ENCODE measurements around the gene ZNF217. TPM values are rescaled to one million over a fixed set of nuclear protein-coding genes. Genes with fewer than 3 reads are reported as not detected.
A peak's percentile ranks its signal among the peaks of the same experiment; 100 is the strongest.

ZNF217 gene
- total RNA-seq, 1 donor from 2014 or later: 33.8 TPM

GRCh38 chr20:53582574-53583351 is 10.9 kb downstream of the ZNF217 start:
- DNase-seq: no peak

DNA sequence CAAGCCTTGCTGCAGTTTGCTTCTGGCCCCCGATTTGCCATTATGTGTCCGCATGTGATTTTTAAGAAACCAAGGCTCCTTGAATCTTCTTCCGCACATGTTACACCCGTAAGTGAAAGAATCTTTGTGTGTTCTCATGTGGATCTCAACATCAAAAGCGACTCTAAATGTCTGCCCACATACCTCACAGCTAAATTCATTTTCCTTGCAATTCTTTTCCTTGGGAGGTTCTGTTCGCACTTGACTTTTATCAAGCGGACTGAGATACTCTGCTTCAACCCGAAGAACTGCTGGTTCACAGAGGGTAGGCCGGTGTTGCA is 11.4 kb downstream of the ZNF217 start:
- no peak for DNase-seq

DNA sequence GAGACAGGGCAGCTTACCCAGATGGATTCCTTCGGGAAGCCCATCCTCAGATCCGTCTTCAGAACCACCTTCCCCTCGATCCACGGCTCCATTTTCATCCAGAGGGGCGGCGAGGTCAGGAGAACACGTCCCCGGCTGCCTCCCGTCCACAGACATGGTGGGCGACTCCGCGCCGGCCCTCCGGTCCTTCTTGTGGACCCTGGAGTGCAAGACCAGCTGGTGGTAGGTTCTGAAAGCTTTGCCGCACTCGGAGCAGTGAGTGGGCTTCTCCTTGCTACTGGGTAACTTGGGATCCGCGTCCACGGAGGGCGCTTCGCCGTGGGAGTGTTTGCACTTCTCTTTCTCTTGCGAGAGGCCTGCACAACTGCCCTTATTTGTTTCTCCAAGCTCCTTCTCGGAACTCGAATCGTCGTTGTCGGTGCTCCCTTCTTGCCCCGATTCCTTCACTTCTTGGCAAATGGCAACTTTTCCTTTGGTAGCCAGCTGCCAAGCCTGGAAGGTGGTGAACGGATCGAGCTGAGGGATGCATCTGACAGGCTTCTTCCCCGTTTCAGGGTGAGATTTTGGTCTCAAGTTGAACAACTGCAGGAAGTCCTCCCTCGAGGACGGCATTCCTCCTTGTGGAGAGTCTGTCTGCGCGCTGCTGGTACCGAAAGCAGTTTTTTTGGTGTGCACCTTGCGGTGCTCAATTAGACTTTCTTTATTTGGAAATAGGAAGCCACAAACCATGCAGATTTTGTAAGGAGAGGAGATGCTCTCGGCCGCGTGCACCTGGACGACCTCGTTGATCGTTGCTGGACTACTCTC is 12.0 kb downstream of the ZNF217 start:
- no peak for DNase-seq

GRCh38 chr20:53580376-53581111 is 13.1 kb downstream of the ZNF217 start:
- DNase-seq: no peak

DNA sequence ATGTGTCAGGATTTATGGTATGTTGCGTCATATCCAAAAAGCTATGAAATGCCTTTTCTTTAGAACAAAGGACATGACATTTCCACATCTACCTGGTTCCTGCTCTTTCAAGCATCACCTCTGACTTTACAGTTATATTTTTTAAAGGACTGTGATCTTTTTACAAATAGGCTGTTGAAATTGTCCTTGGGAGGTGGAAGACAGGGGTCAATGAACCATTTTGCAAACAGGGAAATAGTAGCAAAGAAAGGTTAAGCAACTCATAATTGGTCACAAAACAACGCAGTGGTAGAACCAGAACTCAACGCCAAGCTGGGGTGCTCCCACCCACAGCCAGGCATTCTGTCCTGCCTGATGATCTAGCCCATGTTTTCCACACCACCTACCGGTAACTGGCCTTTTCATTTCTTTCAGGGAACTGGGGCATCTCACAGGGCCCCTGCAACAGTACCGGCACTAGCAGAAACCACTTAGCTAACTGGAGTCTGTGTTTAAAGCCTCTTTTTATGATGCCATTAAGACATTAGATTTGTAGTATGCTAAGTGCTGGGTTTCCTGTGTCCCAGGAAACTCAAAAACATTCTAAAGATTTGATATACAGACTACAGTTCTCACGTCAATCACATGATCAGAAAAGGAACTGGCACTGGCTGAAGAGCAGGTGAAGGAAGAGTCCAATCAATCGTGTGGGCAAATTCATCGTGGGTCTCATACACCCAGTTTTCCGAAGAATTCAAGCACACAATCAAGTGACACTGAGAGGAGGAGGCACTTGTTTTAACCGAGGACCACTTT is 13.9 kb downstream of the ZNF217 start:
- no peak for DNase-seq

DNA sequence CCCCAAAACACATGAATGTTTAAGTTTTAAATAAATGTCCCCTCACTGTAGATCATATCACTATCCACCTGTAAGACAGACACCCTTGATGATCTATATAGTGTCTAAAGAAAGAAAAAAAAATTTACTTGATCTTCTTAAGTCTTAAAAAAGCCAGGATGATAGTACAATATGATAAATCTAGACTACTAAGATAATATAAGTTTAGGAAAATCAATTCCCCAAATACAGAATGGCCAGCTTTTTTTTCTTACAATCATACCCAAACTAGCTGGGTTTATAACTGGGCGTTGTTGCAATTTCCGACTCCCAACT is 14.4 kb downstream of the ZNF217 start:
- DNase-seq: peak; percentile 59

DNA sequence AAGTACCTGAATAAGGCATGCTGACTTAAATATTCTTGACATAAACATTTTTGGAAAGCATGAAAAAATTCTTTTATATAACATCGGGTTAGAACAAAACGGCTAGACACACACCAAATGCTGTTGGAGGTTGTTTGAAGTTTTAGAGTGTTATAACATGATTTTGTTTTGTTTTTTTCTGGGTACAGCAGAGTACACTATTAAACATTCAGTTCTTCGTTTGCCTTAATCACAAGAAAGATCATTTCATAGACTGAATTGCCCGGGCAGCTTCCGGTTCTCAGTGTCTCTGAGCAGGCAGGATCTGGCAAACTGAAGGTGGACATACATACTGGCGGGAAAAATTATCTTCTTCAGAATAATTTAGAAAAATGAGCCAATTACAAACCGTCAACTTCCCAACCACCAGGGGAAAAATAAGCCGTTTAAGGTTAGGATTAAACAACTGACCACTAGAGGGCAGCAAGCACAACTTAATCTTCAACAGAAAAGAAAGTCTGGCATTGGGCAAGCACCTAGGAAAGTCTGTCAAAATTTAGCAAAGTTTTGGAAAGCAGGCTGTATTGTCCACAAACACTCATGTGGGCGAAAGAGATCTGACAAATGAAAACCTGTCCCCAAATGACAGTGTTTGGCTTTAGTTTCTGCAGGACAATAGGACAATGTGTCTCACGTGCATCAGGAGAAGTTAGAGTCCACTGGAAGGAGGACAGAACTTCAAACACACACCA is 15.0 kb downstream of the ZNF217 start:
- peak; percentile 83 for DNase-seq

DNA sequence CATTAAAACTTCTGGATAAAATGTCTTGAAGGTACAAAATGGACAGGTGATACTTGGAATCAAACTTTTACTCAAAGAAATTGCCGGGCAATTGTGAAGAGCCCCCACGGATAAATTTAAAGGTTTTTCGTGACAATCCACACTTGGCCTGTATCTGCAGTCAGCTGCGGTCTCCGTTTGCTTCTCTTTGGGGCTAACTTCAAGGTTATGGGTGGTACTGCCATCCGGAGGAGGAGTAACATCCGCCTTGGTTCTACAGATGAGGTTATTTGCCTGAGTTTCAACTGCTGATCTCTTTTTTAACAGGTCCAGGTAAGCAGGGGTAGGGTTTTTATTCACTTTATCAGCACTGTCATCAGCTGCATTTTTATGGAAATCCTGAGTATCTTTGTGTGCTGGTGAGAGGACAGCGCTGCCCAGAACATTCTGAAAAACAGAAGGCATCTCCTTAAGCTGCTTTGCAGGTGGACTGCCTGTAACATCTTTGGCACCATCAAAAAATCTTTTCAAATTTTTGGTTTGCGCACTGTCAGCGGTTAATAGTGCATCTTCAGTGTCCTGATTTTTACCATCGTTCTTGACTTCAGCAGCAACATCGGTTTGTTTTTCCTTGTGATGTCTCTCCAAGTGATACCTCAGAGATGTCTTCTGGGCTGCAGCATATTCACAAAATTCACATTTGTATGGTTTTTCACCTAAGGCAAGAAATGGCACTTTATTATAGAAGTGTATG is 16.9 kb downstream of the ZNF217 start:
- DNase-seq: no peak

- no peak for DNase-seq
These were observed 17.5 kb downstream of the ZNF217 start for GRCh38 chr20:53576195-53576580.

GRCh38 chr20:53575481-53576194 is 18.0 kb downstream of the ZNF217 start:
- DNase-seq: no peak

GRCh38 chr20:53574819-53575218 is 18.8 kb downstream of the ZNF217 start:
- DNase-seq: no peak

GRCh38 chr20:53574259-53574789 is 19.3 kb downstream of the ZNF217 start:
- DNase-seq: no peak

GRCh38 chr20:53571555-53572286 is 21.9 kb downstream of the ZNF217 start:
- no peak for DNase-seq

- DNase-seq: no peak
These were observed 23.0 kb downstream of the ZNF217 start for GRCh38 chr20:53570446-53571276.

GRCh38 chr20:53569606-53570307 is 23.9 kb downstream of the ZNF217 start:
- no peak for DNase-seq

DNA sequence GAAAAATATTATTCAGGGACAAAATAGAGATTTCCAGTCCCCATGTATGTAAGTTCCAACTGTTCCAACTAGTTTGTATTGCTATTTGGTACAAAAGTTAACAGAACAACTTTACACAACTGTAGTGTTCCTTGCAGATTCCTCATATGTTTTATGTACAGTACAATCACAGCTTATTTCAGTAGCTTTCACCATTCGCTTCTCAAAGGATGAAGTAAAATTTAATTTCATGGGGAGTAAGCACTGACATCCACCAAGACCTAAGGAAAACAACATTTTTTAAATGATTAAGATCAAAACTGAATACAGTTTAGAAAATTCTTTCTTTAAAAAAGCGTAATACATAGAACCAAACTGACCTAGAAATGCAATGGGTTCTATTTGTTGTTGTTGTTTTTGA is 24.6 kb downstream of the ZNF217 start:
- no peak for DNase-seq

GRCh38 chr20:53568351-53568750 is 25.3 kb downstream of the ZNF217 start:
- no peak for DNase-seq

All from skin of body (tissue), 2 donors.